Left ventricle myocardium inferior (tissue), 1 donor: Measurements from ENCODE around the gene FKRP. TPM values are rescaled to one million over a fixed set of nuclear protein-coding genes. Genes with fewer than 3 reads are reported as not detected.

Experiments
- DNase-seq: peaks from one replicate; pipeline ENCODE4 v3.0.0-alpha.2; 2020
- H3K27ac ChIP-seq: fragments of 200-600 bp; replicated peaks from 2 replicates; pipeline ENCODE4 v1.8.0; 2021
- H3K27me3 ChIP-seq: fragments of 200-600 bp; 2 replicates; pipeline ENCODE4 v1.8.0; 2021; ENCODE audit warnings: low read depth
- H3K36me3 ChIP-seq: fragments of 200-600 bp; 2 replicates; pipeline ENCODE4 v1.8.0; 2021
- H3K4me1 ChIP-seq: fragments of 200-600 bp; 2 replicates; pipeline ENCODE4 v1.8.0; 2021
- H3K4me3 ChIP-seq: fragments of 200-600 bp; 2 replicates; pipeline ENCODE4 v1.8.0; 2021; ENCODE audit warnings: mild to moderate bottlenecking, moderate library complexity
- H3K9me3 ChIP-seq: fragments of 200-600 bp; replicated peaks from 2 replicates; pipeline ENCODE4 v1.8.0; 2021
- CTCF ChIP-seq: fragments of 200-600 bp; IDR thresholded peaks from 2 replicates; pipeline ENCODE4 v1.8.0; 2021; ENCODE audit warnings: antibody characterized with exemption, mild to moderate bottlenecking, borderline replicate concordance
- intact Hi-C: fragments of 100-400 bp; cut with micrococcal nuclease; formaldehyde crosslinking; loops from one replicate; pipeline ENCODE4 v1.11.0; 2022
- total RNA-seq: library from RNA; stranded (reverse); fragmentation: NEBNext Ultra II Directional; extraction: Animal tissue kit (Norgen Biotek cat#: 25700); gene quantifications from one replicate; pipeline ENCODE4 v1.2.1, GENCODE V29; 2021
- donor health status: DM: no; HTN: yes; CAD: no; lungs with severe emphysema.

FKRP gene
- total RNA-seq, 1 donor from 2014 or later: 15.6 TPM

- Histone ChIP-seq H3K27me3 (no peaks in the 10 kb centered on the region), H3K4me3 (no peak overlapping the region), H3K9me3 (no peaks in the 10 kb centered on the region), H3K4me1 (peaks cover 34% of the 10 kb centered on the region), H3K36me3 (peaks cover 22% of the 10 kb centered on the region), H3K27ac (no peak overlapping the region)
- peak; percentile 79 for TF ChIP-seq CTCF
- peak; percentile 59 for DNase-seq
- intact Hi-C loops: no loop called here
These were observed 2.7 kb downstream of the FKRP start for GRCh38 chr19:46748325-46749109.

GRCh38 chr19:46753420-46754155 is 7.7 kb downstream of the FKRP start:
- Histone ChIP-seq H3K4me1 (peaks cover 9% of the 10 kb centered on the region), H3K4me3 (no peak overlapping the region), H3K9me3 (no peaks in the 10 kb centered on the region), H3K27me3 (no peaks in the 10 kb centered on the region), H3K36me3 (peaks cover 43% of the 10 kb centered on the region), H3K27ac (no peak overlapping the region)
- intact Hi-C loops: no loop called here
- DNase-seq: peak; percentile 41
- TF ChIP-seq CTCF: peak; percentile 63

- DNase-seq: no peak
- no peak for TF ChIP-seq CTCF
- H3K9me3 ChIP-seq: no peaks in the 10 kb centered on the region
- no peak overlapping the region for H3K27ac ChIP-seq
- peaks cover 12% of the 10 kb centered on the region for H3K4me1 ChIP-seq
- H3K36me3 ChIP-seq: peaks cover 34% of the 10 kb centered on the region
- intact Hi-C loops: loop anchor here (5.0 kb wide), 1 partner anchor 87 kb away; no protein-coding TSS in a partner anchor
- no peaks in the 10 kb centered on the region for H3K27me3 ChIP-seq
- H3K4me3 ChIP-seq: no peak overlapping the region
These were observed 9.4 kb downstream of the FKRP start for GRCh38 chr19:46755077-46755852.

GRCh38 chr19:46755853-46756543 is 10.1 kb downstream of the FKRP start:
- TF ChIP-seq CTCF: no peak
- Histone ChIP-seq H3K4me3 (no peak overlapping the region), H3K27ac (no peak overlapping the region), H3K4me1 (peaks cover 14% of the 10 kb centered on the region), H3K36me3 (peaks cover 32% of the 10 kb centered on the region), H3K27me3 (no peaks in the 10 kb centered on the region), H3K9me3 (no peaks in the 10 kb centered on the region)
- DNase-seq: no peak
- intact Hi-C loops: loop anchor here (5.0 kb wide), 1 partner anchor 86 kb away; no protein-coding TSS in a partner anchor

- DNase-seq: no peak
- peaks cover 14% of the 10 kb centered on the region for H3K4me1 ChIP-seq
- peaks cover 30% of the 10 kb centered on the region for H3K36me3 ChIP-seq
- H3K27ac ChIP-seq: no peak overlapping the region
- no peaks in the 10 kb centered on the region for H3K27me3 ChIP-seq
- no peak overlapping the region for H3K4me3 ChIP-seq
- intact Hi-C loops: loop anchor here (5.0 kb wide), 1 partner anchor 86 kb away; no protein-coding TSS in a partner anchor
- no peaks in the 10 kb centered on the region for H3K9me3 ChIP-seq
- no peak for TF ChIP-seq CTCF
These were observed 10.7 kb downstream of the FKRP start for GRCh38 chr19:46756544-46756888.
